HG03378 (cell line): ENCODE data around the gene GDPD5.
A peak's percentile ranks its signal among the peaks of the same experiment; 100 is the strongest.

Experiments used
- ATAC-seq: cut with Tn5 transposase; IDR thresholded peaks from one replicate; pipeline ENCODE4 v1.9.1; 2021; ENCODE audit warnings: mild to moderate bottlenecking, moderate library complexity; ENCODE audit not compliant: unreplicated experiment

GDPD5 gene

GRCh38 chr11:75516886-75517285 is 8.9 kb downstream of the GDPD5 start:
- ATAC-seq = no peak

- no peak for ATAC-seq
Measured at GRCh38 chr11:75516140-75516539, 9.6 kb downstream of the GDPD5 start.

- ATAC-seq = no peak
Measured at GRCh38 chr11:75514596-75514995, 11.1 kb downstream of the GDPD5 start.

GRCh38 chr11:75513250-75513649 is 12.5 kb downstream of the GDPD5 start:
- ATAC-seq = no peak

GRCh38 chr11:75510723-75511019 is 15.1 kb downstream of the GDPD5 start:
- ATAC-seq = no peak

GRCh38 chr11:75510004-75510722 is 15.6 kb downstream of the GDPD5 start:
- ATAC-seq = no peak

- ATAC-seq = no peak
Measured at GRCh38 chr11:75509020-75509720, 16.6 kb downstream of the GDPD5 start.

GRCh38 chr11:75508051-75508561 is 17.6 kb downstream of the GDPD5 start:
- peak; percentile 68 for ATAC-seq

GRCh38 chr11:75507571-75507970 is 18.2 kb downstream of the GDPD5 start:
- ATAC-seq = no peak

GRCh38 chr11:75506827-75507226 is 18.9 kb downstream of the GDPD5 start:
- ATAC-seq = no peak

GRCh38 chr11:75505916-75506692 is 19.6 kb downstream of the GDPD5 start:
- no peak for ATAC-seq

- ATAC-seq = no peak
Measured at GRCh38 chr11:75504501-75504900, 21.2 kb downstream of the GDPD5 start.

- no peak for ATAC-seq
Measured at GRCh38 chr11:75503531-75504099, 22.1 kb downstream of the GDPD5 start.

- no peak for ATAC-seq
Measured at GRCh38 chr11:75502138-75502537, 23.6 kb downstream of the GDPD5 start.

GRCh38 chr11:75500742-75501141 is 25.0 kb downstream of the GDPD5 start:
- no peak for ATAC-seq

- no peak for ATAC-seq
Measured at GRCh38 chr11:75499423-75500190, 26.1 kb downstream of the GDPD5 start.

- no peak for ATAC-seq
Measured at GRCh38 chr11:75498556-75499255, 27.0 kb downstream of the GDPD5 start.

- ATAC-seq = no peak
Measured at GRCh38 chr11:75497788-75498409, 27.8 kb downstream of the GDPD5 start.

- ATAC-seq = no peak
Measured at GRCh38 chr11:75496305-75496752, 29.4 kb downstream of the GDPD5 start.
